NCI-H2196 treated with DMSO at 0.1 percent for 48 hours (cell line): ENCODE measurements around the gene OSBPL9.

Experiments used
- DNase-seq: peaks from one replicate; lab custom pipeline; 2025; ENCODE audit not compliant: unreplicated experiment; lab: John Stamatoyannopoulos, UW

OSBPL9 gene

DNA sequence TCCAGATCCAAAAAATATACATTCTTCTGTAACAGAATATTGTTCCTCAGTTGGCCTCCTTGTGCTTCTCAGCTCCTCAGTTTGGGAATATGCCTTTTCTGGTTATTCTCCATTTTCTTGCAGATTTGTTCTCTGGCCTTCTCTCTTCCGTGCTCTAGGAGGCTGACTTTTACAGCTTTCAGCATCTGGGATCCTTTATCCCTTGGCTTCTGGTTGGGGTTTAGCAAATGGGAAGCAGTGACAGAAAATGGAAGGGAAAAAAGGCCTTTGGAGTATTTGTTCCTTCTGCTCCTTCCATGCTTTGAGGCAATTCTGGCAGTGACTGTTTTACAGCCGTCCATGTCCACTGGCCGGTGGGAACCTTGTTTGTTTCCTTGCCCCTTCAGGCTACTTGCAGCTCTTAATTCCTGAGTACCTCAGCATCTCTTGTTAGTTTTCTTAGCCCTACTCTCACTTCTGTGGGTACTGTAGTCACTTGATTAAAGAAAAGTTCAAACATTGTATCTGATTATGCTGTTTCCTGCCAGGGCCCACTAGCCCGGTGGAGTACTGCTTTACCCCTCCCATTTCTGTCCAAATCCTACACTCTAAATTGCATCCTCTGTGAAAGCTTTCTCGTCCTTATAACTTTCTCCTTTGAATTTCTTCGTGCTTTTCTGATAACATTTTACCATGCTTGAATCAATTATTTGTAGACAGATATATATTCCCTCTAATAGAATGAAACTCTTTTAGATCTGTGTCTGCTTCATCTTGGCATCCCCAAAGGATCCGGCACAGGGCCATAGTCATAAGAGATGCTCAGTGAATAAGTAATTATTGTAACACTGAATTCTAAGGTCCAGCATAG lies 118.2 kb downstream of the OSBPL9 start:
- DNase-seq, result no peak

- DNase-seq, result no peak
Measured at GRCh38 chr1:51735746-51736254, 118.9 kb downstream of the OSBPL9 start.

GRCh38 chr1:51736702-51737101 lies 119.8 kb downstream of the OSBPL9 start:
- no peak for DNase-seq

- no peak for DNase-seq
Measured at GRCh38 chr1:51738681-51739080, 121.8 kb downstream of the OSBPL9 start.

DNA sequence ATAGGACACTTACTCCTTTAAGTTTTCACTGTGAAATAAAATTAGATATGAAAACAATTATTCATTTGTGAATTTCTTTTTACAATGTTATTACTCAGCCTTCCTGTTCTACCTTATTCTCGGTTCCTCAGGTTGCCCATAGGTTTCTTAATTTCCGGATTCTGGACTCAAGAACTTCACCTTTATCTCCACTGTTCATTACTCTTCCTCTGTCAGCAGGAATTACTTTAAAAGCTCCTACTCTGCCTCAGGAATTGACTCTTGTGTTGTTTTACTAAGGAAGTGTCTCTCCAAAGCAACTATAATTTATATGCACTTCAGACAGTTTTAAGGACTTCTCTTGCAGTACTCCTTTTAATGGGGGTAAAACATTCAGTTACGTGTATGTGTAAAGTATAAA lies 123.8 kb downstream of the OSBPL9 start:
- DNase-seq, result no peak

DNA sequence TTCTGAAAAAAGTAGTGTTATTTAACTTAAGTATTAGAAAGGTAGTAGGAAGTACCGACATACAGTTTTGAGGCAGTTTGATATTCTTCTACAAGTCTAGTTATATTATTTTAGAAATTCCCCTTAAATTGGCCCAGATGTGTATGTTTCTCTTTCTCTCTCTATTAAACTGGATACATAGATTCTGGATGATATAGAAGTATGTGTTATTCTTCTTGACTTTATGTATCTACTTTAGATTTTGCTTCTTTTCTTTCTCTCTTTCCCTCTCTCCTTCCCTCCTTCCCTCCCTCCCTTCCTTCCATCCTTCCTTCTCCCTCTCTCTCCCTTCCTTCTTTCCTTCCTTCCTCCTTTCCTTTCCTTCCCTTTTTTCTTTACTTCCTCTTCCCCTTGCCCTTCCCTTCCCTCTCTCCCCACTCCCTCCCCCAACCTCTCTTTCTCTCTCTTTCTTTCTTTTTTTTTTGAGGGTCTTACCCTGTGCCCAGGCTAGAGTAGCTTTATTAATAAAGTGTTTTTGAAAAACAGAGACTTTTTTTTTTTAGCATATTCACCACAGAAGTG lies 124.3 kb downstream of the OSBPL9 start:
- no peak for DNase-seq

DNA sequence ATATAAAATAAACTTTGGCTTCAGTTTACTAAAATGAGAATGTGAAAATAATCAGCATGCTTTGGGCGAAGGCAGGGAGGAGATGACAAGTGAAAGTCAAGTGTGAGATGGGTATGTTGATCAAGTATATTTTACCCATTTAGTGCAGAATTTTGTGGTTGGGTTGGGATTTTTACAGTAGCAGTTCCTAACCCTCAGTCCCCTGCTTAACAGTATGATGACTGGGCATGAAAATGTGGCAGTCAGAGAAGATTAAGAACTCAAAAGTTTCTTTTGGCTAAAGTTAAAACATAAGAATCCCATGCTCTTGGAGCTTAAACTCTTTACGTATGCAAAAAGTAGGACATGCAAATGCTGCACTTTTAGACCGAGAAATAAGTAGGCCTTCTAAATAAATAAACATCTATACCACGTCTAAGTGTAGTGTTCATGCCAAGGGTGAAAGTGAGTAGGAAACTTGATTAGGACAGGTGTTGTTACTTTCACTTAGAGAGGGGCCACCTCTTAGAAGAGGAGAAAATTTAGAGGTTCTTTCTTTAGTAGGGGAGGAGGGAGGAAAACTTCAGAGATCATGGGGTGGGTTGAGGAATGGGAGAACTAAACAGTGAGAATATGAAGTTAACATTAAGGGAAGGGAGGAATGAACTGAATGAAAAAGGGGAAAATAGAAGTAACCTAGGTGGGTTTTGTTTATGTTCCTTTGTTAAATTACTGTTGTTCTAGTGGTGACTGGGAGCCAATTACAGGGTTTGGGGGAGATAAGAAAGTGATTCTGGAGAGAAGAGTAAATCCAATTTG lies 127.8 kb downstream of the OSBPL9 start:
- no peak for DNase-seq

GRCh38 chr1:51745304-51745570 lies 128.3 kb downstream of the OSBPL9 start:
- DNase-seq, result no peak

- no peak for DNase-seq
Measured at GRCh38 chr1:51749151-51749550, 132.3 kb downstream of the OSBPL9 start.

GRCh38 chr1:51750218-51750617 lies 133.3 kb downstream of the OSBPL9 start:
- no peak for DNase-seq

DNA sequence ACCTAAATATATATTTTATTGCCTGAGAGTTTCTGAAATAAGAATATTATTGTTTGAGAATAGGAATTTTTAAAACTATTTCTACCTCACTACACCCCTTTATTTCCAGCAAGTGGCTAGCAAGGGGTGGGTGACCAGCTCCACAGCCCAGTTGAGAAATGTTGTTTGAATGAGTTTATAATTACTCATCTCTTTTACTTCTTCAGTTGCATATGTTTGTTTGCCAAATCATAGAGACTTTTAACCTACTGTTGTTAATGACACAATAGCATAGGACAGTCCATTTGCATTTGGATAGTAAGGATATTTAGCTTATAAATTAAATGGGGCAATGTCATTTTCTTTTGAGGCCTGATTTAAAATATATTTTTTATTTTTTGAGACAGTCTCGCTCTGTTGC lies 133.8 kb downstream of the OSBPL9 start:
- no peak for DNase-seq

GRCh38 chr1:51752073-51752948 lies 135.4 kb downstream of the OSBPL9 start:
- no peak for DNase-seq

DNA sequence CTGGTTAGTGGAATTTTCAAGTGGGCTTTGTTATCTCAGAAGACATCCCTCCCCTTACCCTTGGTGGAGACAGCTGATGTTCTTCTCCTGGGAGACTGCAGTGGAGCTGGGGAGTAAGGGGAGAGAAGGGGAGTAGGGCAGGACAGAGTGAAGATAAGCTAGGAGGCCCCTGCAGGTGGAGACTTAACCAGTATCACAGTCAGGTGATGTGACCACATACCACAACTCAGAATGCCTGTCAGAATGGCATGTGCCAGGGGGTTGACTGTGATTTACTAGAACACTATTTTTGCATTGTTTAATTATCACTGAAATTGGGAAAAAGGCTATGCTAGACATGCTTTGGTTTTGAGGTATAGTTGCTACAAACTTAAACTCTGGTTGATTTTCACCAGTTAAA lies 137.1 kb downstream of the OSBPL9 start:
- no peak for DNase-seq

GRCh38 chr1:51754666-51755065 lies 137.8 kb downstream of the OSBPL9 start:
- no peak for DNase-seq

- no peak for DNase-seq
Measured at GRCh38 chr1:51755437-51755836, 138.5 kb downstream of the OSBPL9 start.

DNA sequence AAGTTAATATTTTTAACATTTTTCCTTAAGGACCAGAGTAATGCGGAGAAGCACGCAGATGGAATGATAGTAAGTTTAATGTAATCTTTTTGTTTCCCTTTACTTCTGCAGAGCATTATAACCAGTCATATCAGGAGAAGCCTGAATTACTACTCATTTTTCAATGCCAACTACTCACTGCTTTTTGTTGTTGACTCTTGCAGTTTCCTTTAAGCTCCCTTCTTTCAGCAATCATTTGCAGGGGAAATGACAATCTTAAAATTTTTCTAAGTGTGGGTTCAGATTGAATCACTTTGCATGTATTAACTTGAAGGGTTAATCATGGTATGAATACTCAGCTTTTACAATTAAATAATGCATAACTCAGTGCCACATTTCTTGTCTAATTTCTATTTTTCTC lies 139.4 kb downstream of the OSBPL9 start:
- DNase-seq, result no peak

DNA sequence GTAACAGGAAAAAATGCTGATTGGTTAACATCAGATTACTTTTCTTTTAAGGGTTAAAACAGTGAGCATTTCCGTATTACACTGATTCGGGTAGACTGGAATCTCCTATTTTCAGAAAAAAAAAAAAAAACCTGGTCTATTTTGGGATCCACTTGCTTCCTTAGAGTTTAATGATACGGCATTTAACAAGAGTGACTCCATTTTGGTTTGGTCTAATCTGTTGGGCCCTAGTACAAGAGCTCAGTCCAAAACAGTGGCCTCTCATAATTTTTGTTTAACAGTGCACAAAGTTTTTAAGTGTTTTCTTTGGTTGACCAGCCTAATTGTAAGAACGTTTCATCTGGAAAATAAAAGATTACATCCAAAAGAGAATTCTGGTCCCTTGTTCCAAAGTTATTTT lies 141.4 kb downstream of the OSBPL9 start:
- no peak for DNase-seq

DNA sequence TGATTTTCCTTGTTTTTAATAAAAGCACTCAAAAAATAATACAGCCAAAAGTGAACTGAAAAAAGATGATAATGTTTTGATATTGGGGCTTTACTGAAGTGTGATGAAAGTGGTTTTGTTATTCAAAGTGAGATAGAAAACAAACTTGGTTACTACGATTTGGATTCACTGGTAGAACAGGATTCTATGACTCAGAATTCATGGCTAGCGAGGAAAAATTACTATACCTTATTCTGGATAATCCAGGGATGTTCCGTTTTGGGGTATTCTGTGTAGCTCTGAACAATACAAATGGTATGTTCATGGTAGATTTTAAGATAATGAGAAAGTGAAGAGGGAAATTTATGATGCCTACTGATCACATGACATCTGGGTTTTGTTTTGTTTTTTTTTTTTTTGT lies 144.0 kb downstream of the OSBPL9 start:
- DNase-seq, result no peak

GRCh38 chr1:51761351-51761750 lies 144.5 kb downstream of the OSBPL9 start:
- DNase-seq, result no peak

DNA sequence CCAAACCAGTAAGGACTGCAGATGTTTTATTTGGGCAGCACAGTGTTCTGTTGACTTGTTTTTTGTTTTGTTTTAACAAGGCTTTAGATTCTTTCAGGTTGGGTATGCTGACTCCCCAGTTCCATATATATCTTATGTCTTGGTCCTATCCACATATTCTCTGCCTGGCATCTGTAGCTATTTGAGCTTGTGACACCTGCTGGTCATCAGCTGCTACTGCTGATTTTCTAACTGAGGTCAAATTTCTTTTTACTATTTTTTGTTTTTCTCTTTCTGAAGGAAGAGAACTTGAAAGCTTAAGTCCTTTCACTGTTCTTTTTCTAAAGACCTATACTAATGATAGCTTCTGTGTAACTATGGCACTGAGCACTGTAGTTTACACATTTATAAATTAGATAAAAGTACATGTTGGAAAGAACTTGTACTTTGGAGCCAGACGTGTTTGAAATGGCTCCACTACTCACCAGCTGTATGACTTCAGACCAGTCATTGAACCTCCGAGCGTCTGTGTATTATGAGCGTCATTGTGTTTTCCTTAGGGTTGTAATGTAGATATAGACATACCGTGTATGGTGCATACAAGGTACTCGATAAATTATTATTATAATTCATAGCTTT lies 152.2 kb downstream of the OSBPL9 start:
- DNase-seq, result peak; percentile 47

GRCh38 chr1:51776408-51776807 lies 159.5 kb downstream of the OSBPL9 start:
- no peak for DNase-seq
